ENCODE measurements around the gene METTL8. TPM values are rescaled to one million over a fixed set of nuclear protein-coding genes. Genes with fewer than 3 reads are reported as not detected.

METTL8 gene
- total and polyA plus RNA-seq, 9 donors, result 4.5 to 33.0 (median 17.2) TPM

DNA sequence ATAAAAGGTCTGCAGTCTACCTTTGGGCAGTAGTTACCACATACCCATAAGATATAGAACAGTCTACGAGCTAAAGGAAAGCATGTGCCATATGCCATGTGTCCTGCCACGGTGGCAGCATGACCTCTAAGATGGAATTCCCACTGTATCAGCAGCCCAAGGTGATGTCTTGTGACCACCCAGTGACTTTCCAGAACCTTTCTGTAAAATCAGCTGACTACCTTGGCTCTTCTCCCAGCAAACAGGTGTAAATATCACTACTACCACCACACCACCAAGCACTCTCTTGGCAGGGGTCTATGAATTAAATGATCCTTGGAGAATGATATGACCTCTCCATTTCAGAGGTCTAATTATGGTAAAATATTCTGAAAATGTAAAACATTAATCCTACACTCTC, 99.6 kb downstream of the METTL8 start:
- no peak overlapping the region for H3K4me3 ChIP-seq
- TF ChIP-seq EP300 (IDR thresholded peaks at IDR 0.05) (no peak), POLR2A (IDR thresholded peaks at IDR 0.05) (no peak)
- TF ChIP-seq, protein P1, sequence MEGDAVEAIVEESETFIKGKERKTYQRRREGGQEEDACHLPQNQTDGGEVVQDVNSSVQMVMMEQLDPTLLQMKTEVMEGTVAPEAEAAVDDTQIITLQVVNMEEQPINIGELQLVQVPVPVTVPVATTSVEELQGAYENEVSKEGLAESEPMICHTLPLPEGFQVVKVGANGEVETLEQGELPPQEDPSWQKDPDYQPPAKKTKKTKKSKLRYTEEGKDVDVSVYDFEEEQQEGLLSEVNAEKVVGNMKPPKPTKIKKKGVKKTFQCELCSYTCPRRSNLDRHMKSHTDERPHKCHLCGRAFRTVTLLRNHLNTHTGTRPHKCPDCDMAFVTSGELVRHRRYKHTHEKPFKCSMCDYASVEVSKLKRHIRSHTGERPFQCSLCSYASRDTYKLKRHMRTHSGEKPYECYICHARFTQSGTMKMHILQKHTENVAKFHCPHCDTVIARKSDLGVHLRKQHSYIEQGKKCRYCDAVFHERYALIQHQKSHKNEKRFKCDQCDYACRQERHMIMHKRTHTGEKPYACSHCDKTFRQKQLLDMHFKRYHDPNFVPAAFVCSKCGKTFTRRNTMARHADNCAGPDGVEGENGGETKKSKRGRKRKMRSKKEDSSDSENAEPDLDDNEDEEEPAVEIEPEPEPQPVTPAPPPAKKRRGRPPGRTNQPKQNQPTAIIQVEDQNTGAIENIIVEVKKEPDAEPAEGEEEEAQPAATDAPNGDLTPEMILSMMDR (IDR thresholded peaks at IDR 0.05), result no peak
- no peaks in the 10 kb centered on the region for H3K27me3 ChIP-seq
- no peaks in the 10 kb centered on the region for H3K4me1 ChIP-seq (ENCODE audit: insufficient read depth)
- H3K27ac ChIP-seq, result no peak overlapping the region
- no peaks in the 10 kb centered on the region for H3K36me3 ChIP-seq
- H3K9me3 ChIP-seq, result no peaks in the 10 kb centered on the region
- DNase-seq, result no peak
- intact Hi-C loops (cut with DNase I), result no loop called here
- 75 to 79% (median 76%) methylated on average over 2 of the region's 2 CpGs for WGBS, 3 donors

DNA sequence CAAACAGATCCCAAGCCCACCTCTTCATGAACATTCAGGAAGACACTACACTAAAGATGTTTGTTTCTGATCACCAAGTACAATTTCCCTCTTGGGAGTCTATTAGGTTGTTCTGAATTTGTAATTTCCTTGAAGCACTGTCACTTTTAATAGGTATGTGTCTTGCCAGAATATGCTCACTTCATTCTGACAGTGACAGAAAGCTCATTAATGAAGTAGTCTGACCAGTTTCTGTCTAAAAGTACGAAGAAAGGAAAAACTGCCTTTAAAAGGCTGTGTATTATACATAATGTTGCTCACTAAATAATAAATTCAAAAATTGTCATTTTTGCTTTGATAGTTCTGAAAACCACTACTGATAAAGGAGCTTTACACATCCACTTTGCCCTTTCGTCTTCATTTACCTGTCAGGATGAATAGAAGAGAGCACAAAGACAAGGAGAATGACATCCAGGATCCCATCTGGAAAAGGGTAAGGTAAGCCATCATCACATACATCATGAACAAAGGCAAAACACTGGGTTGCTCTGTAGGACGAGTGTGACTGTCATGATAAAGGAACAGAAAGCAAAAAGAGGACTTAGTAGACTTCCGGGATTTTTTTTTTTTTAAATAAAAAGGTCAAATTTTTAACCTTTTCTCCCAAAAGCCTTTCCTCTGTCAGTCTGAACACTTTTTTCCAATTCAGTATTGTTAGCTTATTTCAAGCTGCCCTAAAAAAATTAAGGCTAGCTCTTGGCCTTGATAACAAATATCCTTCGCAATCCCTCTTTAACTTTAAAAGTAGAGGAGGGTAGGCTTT, 103.4 kb downstream of the METTL8 start:
- intact Hi-C loops (cut with DNase I), result no loop called here
- WGBS, 3 donors, result 87 to 91% (median 87%) methylated on average over 5 of the region's 5 CpGs

DNA sequence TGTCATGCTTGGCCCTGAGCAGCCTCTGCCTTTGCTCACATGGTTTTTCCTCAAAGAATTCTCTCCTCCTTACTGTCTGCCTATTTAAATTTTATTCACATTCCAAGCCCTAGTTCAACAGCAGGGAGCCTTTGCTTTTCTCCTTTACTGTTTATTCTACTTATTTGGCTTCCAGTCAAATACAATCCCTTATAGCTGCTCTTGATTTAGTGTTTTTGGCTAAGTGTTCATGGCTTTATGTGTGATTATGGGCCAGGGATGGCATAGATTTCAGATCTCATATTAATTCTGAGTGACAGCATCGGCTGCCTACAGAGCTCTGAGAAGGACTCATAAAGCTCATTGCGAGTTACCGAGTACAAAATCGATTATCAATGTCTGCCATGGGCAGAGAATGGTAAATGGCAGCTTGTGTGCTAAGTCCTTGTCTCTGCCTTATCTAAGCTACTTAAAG, 106.7 kb downstream of the METTL8 start:
- no peaks in the 10 kb centered on the region for H3K4me1 ChIP-seq (ENCODE audit: insufficient read depth)
- H3K9me3 ChIP-seq, result no peaks in the 10 kb centered on the region
- no peaks in the 10 kb centered on the region for H3K36me3 ChIP-seq
- H3K27me3 ChIP-seq, result no peaks in the 10 kb centered on the region
- no peak for DNase-seq
- H3K27ac ChIP-seq, result no peak overlapping the region
- intact Hi-C loops (cut with DNase I), result no loop called here
- H3K4me3 ChIP-seq, result no peak overlapping the region
- 85 to 92% (median 88%) methylated on average over 4 of the region's 4 CpGs for WGBS, 3 donors
- no peak for TF ChIP-seq POLR2A (IDR thresholded peaks at IDR 0.05)
- no peak for TF ChIP-seq EP300 (IDR thresholded peaks at IDR 0.05)
- TF ChIP-seq, protein P1 (IDR thresholded peaks at IDR 0.05), result no peak

More for the DNA sequence above, 103.4 kb downstream of the METTL8 start:
- no peaks in the 10 kb centered on the region for H3K4me1 ChIP-seq (ENCODE audit: insufficient read depth)
- no peak overlapping the region for H3K4me3 ChIP-seq
- no peaks in the 10 kb centered on the region for H3K9me3 ChIP-seq
- no peak for DNase-seq
- no peaks in the 10 kb centered on the region for H3K36me3 ChIP-seq
- H3K27me3 ChIP-seq, result no peaks in the 10 kb centered on the region
- no peak for TF ChIP-seq POLR2A (IDR thresholded peaks at IDR 0.05)
- no peak overlapping the region for H3K27ac ChIP-seq

- 49 to 66% (median 52%) methylated on average over 4 of the region's 4 CpGs for WGBS, 3 donors
- Histone ChIP-seq H3K36me3 (no peaks in the 10 kb centered on the region), H3K27me3 (no peaks in the 10 kb centered on the region), H3K27ac (no peak overlapping the region), H3K4me1 (ENCODE audit: insufficient read depth) (no peaks in the 10 kb centered on the region), H3K9me3 (no peaks in the 10 kb centered on the region), H3K4me3 (no peak overlapping the region)
- no peak for DNase-seq
- intact Hi-C loops (cut with DNase I), result no loop called here
- TF ChIP-seq EP300 (IDR thresholded peaks at IDR 0.05) (no peak), POLR2A (IDR thresholded peaks at IDR 0.05) (no peak)
- TF ChIP-seq, protein P1 (IDR thresholded peaks at IDR 0.05), result no peak
These were observed 107.8 kb downstream of the METTL8 start for GRCh38 chr2:171325886-171326585.
